Transverse colon (tissue), 4 donors: Measurements from ENCODE around the gene LMTK3. TPM values are rescaled to one million over a fixed set of nuclear protein-coding genes. Genes with fewer than 3 reads are reported as not detected.

Experiments
- DNase-seq: peaks from one replicate; pipeline ENCODE4 v3.0.0-alpha.2; 2019
- H3K27ac ChIP-seq, 4 donors: fragments of 200-600 bp; sonication (generic); 2 replicates each; pipeline ENCODE4 v1.5.1; 2016 to 2018; ENCODE audit warnings: inconsistent platforms in 4 of 4
- H3K27me3 ChIP-seq: fragments of 200-600 bp; sonication (generic); 2 replicates; pipeline ENCODE4 v1.5.1; 2017; ENCODE audit warnings: inconsistent platforms
- H3K36me3 ChIP-seq, 4 donors: fragments of 200-600 bp; sonication (generic); 2 replicates each; pipeline ENCODE4 v1.5.1; 2017 to 2019; ENCODE audit warnings: inconsistent platforms in 4 of 4
- H3K4me1 ChIP-seq, 4 donors: fragments of 200-600 bp; sonication (generic); 2 replicates each; pipeline ENCODE4 v1.5.1; 2017 to 2020; ENCODE audit warnings: inconsistent platforms in 4 of 4
- H3K4me3 ChIP-seq, 4 donors: fragments of 200-600 bp; sonication (generic); 1 replicate in 1 of 4; 2 replicates in 3 of 4; pipeline versions ENCODE4 v1.5.1 to v1.6.1; 2017 to 2019; ENCODE audit warnings: inconsistent platforms in 4 of 4
- H3K9me3 ChIP-seq, 2 donors: fragments of 200-600 bp; sonication (generic); 2 replicates each; pipeline ENCODE4 v1.5.1; 2017 to 2019; ENCODE audit warnings: inconsistent platforms in 2 of 2
- EP300 ChIP-seq: sonication (generic); formaldehyde crosslinking; IDR thresholded peaks from one replicate; pipeline ENCODE4 v1.6.1; 2017; ENCODE audit warnings: antibody characterized with exemption, low read depth
- POLR2A ChIP-seq: fragments of 450-650 bp; IDR thresholded peaks from one replicate; pipeline ENCODE4 v1.6.1; 2016; ENCODE audit warnings: antibody characterized with exemption, mild to moderate bottlenecking, moderate library complexity
- POLR2AphosphoS5 ChIP-seq, 3 donors: sonication (generic); formaldehyde crosslinking; IDR thresholded peaks; one replicate each; pipeline ENCODE4 v1.6.1; 2016; ENCODE audit warnings: antibody characterized with exemption in 3 of 3
- WGBS, 2 donors: methylation state at CpG; one replicate each; pipeline ENCODE4 v1.1.5; 2018; ENCODE audit warnings: low coverage in 1 of 2; 5-methylcytosine and 5-hydroxymethylcytosine counted together
- in situ Hi-C, 4 donors: fragments of 200-750 bp; cut with MboI; loops; one replicate each; pipeline versions ENCODE4 v1.15.0 to v1.15.1; 2017; ENCODE audit warnings: low sequenced_read_pairs in 3 of 4, low pct_ligation_motif_present in 1 of 4, low pct_unique_long_range_greater_than_20kb in 1 of 4
- intact Hi-C: fragments of 100-400 bp; cut with DNase I; formaldehyde crosslinking; loops from one replicate; pipeline ENCODE4 v1.15.1; 2023; ENCODE audit warnings: low total_unique reads
- total RNA-seq, 4 donors: library from RNA; depleted of rRNA; stranded (reverse); fragments of >200 nt; gene quantifications; one replicate each; pipeline ENCODE4 v1.1.0, GENCODE V29; 2016
- TF ChIP-seq, protein P1 (sequence below), 5 experiments: fragments of 200-600 bp in 3 of 5; fragments of 450-650 bp in 2 of 5; sonication (generic) in 3 of 5; IDR thresholded peaks; 1 replicate in 2 of 5; 2 replicates in 3 of 5; pipeline ENCODE4 v1.5.1; 2016 to 2017; ENCODE audit warnings: antibody characterized with exemption in 5 of 5, inconsistent platforms in 3 of 5, mild to moderate bottlenecking in 2 of 5, moderate library complexity in 1 of 5

Gene LMTK3
- total RNA-seq, 4 donors from 2014 or later, result 0.68 to 2.4 (median 1.1) TPM; not detected in 1

DNA sequence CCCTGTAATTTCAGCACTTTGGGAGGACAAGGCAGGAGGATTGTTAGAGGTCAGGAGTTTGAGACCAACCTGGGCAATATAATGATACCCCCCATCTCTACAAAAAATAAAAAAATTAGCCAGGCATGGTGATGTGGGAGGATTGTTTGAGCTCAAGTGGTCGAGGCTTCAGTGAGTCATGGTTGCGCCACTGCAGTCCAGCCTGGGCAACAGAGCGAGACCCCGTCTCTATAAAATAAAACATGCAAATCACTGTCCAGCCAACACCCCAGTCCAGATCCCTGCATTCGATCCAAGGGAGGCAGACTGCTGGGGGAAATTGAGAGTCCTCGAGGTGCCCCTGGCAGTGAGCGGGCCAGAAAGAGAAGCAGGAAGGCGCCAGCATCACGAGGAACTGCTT, 35.5 kb downstream of the LMTK3 start:
- peaks cover 0 to 56% (median 25%) of the 10 kb centered on the region in 4 donors for H3K36me3 ChIP-seq
- no peak overlapping the region for H3K27ac ChIP-seq
- in situ Hi-C loops (no loop called here), intact Hi-C loops (no loop called here)
- TF ChIP-seq POLR2A, result no peak
- TF ChIP-seq POLR2AphosphoS5 (IDR thresholded peaks at IDR 0.05), result no peak
- TF ChIP-seq, protein P1, sequence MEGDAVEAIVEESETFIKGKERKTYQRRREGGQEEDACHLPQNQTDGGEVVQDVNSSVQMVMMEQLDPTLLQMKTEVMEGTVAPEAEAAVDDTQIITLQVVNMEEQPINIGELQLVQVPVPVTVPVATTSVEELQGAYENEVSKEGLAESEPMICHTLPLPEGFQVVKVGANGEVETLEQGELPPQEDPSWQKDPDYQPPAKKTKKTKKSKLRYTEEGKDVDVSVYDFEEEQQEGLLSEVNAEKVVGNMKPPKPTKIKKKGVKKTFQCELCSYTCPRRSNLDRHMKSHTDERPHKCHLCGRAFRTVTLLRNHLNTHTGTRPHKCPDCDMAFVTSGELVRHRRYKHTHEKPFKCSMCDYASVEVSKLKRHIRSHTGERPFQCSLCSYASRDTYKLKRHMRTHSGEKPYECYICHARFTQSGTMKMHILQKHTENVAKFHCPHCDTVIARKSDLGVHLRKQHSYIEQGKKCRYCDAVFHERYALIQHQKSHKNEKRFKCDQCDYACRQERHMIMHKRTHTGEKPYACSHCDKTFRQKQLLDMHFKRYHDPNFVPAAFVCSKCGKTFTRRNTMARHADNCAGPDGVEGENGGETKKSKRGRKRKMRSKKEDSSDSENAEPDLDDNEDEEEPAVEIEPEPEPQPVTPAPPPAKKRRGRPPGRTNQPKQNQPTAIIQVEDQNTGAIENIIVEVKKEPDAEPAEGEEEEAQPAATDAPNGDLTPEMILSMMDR (IDR thresholded peaks at IDR 0.05), result no peak
- no peak for TF ChIP-seq EP300
- H3K27me3 ChIP-seq, result no peaks in the 10 kb centered on the region
- no peak overlapping the region for H3K4me3 ChIP-seq
- peaks cover 0 to 15% (median 8%) of the 10 kb centered on the region in 4 donors for H3K4me1 ChIP-seq
- no peaks in the 10 kb centered on the region for H3K9me3 ChIP-seq
- no peak for DNase-seq
- 89 to 91% methylated on average over 4 to 9 of the region's 9 CpGs for WGBS, 2 donors

DNA sequence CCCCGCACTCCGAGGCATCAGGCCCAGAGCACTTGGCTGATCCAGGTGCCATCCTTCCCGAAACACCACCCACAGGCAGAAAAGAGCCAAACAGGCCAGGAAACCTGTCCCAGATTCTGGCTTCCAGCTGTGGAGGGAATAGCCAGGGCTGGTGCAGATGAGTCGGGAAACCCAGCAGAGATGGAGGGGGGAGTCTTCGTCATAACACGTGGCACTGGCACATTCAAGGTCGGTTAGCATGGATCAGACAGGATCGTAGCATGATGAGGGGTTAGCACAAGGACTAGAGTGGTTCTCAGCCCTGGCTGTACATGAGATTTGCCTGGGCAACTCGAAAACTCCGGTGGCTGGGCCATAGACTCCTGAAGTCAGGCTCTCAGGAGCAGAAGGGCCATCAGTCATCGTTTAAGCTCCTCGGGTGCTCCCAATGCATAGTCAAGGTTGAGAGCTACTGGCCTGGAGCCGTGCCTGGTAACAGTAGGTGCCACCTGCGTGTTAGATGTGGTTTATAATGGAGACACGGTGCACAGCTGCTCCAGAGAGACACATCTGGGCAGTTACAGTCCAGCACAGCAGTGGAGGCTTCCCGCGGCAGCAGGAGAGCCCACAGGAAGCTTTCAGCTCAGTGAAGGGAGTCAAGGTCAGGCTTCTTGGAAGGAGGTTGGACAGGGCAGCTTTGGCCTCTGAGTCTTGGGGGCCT, 36.1 kb downstream of the LMTK3 start:
- intact Hi-C loops (no loop called here), in situ Hi-C loops (no loop called here)
- no peak overlapping the region for H3K4me3 ChIP-seq
- H3K27ac ChIP-seq, result no peak overlapping the region
- H3K9me3 ChIP-seq, result no peaks in the 10 kb centered on the region
- TF ChIP-seq POLR2AphosphoS5 (IDR thresholded peaks at IDR 0.05), result no peak
- TF ChIP-seq EP300, result no peak
- no peak for TF ChIP-seq POLR2A
- TF ChIP-seq, protein P1 (IDR thresholded peaks at IDR 0.05), result no peak
- DNase-seq, result no peak
- no peaks in the 10 kb centered on the region for H3K27me3 ChIP-seq
- H3K4me1 ChIP-seq, result peaks cover 2 to 13% (median 6%) of the 10 kb centered on the region in 4 donors
- WGBS, 2 donors, result 85% methylated on average over 17 of the region's 17 CpGs; no CpG with 5 or more reads in 1 of the 2 donors
- H3K36me3 ChIP-seq, result peaks cover 0 to 63% (median 28%) of the 10 kb centered on the region in 4 donors

DNA sequence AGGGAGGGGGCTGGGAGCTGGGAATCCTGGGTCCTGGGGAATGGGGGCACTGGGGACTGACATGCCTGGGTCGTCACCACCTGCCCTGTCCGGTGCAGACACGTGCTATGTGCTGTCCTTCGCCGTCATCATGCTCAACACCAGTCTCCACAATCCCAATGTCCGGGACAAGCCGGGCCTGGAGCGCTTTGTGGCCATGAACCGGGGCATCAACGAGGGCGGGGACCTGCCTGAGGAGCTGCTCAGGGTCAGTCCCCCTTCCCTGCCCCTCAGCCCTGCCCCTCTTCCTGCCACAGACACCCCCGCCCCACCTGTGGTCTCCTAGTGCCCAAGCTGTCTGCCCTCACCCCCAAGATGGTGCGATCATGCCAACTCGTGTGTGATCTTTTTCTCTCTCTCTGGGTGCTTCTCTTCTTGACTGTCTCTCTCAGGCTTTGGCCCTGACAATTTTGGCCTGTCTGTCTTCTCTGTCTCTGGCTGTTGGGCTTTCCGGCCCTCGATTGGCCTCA, 37.5 kb downstream of the LMTK3 start:
- no peak overlapping the region for H3K27ac ChIP-seq
- intact Hi-C loops, result no loop called here
- H3K9me3 ChIP-seq, result no peaks in the 10 kb centered on the region
- no peak overlapping the region for H3K4me3 ChIP-seq
- 91 to 100% methylated on average over 2 to 16 of the region's 16 CpGs for WGBS, 2 donors
- in situ Hi-C loops, result no loop called here
- no peak for DNase-seq
- H3K36me3 ChIP-seq, result peaks cover 0 to 64% (median 29%) of the 10 kb centered on the region in 4 donors
- no peak for TF ChIP-seq POLR2AphosphoS5 (IDR thresholded peaks at IDR 0.05)
- no peak for TF ChIP-seq POLR2A
- TF ChIP-seq, protein P1 (IDR thresholded peaks at IDR 0.05), result no peak
- TF ChIP-seq EP300, result no peak
- no peaks in the 10 kb centered on the region for H3K27me3 ChIP-seq
- H3K4me1 ChIP-seq, result peaks cover 9 to 13% (median 11%) of the 10 kb centered on the region in 4 donors

DNA sequence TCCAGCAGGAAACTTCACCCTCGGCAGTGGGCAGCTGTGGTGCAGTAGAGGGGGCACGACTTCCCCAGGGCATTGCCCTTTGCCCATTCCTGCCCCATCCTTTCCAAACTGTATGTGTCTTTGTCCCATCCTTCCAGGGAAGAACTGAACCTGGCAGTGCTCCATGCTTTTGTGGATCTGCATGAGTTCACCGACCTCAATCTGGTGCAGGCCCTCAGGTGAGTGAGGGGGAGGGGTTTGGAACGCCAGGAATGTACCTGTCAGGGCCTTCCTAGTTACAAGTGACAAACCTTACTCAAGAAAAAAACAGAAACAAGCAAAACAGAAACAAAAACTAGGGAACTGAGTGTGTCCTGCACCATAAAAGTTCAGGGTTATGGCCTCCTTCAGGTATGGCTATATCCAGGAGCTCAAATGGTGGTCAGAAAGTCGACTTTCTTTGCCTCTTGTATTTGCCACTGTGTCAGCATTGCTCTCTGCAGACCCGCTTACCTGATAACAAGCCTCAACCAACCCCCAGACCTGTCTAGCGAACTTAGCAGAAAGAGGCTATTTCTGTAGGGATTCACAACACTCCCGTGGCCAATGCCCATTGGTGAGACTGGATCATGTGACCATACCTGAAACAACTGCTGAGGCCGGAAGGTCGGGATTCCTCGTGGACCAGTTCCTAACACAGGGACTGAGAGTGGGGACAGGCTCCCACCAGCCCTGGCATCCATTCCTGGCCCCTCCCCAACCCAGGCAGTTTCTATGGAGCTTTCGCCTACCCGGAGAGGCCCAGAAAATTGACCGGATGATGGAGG, 38.3 kb downstream of the LMTK3 start:
- Histone ChIP-seq H3K4me1 (peaks cover 9 to 16% (median 12%) of the 10 kb centered on the region in 4 donors), H3K27ac (no peak overlapping the region), H3K4me3 (no peak overlapping the region), H3K36me3 (peaks cover 0 to 64% (median 29%) of the 10 kb centered on the region in 4 donors), H3K9me3 (no peaks in the 10 kb centered on the region), H3K27me3 (no peaks in the 10 kb centered on the region)
- TF ChIP-seq, protein P1 (IDR thresholded peaks at IDR 0.05), result no peak
- TF ChIP-seq POLR2A (no peak), EP300 (no peak), POLR2AphosphoS5 (IDR thresholded peaks at IDR 0.05) (no peak)
- intact Hi-C loops (no loop called here), in situ Hi-C loops (no loop called here)
- WGBS, 2 donors, result 90% methylated on average over 14 of the region's 14 CpGs; no CpG with 5 or more reads in 1 of the 2 donors
- DNase-seq, result no peak
